Nephron (organoid): ENCODE measurements around the gene PTCD1.
"Not testable (repeated sequence)": the region's sequence is repeated elsewhere in the genome, so short reads cannot be mapped to it uniquely, and the experiment has no call there.

Experiments
- H3K27ac Mint-ChIP-seq, 3 experiments: 2 replicates each; pipeline ENCODE4 v1.8.0; 2020; ENCODE audit warnings: mixed read lengths in 3 of 3, mild to moderate bottlenecking in 2 of 3, moderate library complexity in 1 of 3
- H3K27me3 Mint-ChIP-seq: 2 replicates; pipeline ENCODE4 v1.8.0; 2021; ENCODE audit warnings: low read depth, mild to moderate bottlenecking, moderate library complexity, mixed read lengths
- H3K36me3 Mint-ChIP-seq: 2 replicates; pipeline ENCODE4 v1.8.0; 2020; ENCODE audit warnings: low read depth, mixed read lengths
- H3K4me1 Mint-ChIP-seq: 2 replicates; pipeline ENCODE4 v1.8.0; 2020; ENCODE audit warnings: mixed read lengths
- H3K4me3 Mint-ChIP-seq, 3 experiments: 2 replicates each; pipeline ENCODE4 v1.8.0; 2020; ENCODE audit warnings: mild to moderate bottlenecking in 3 of 3, mixed read lengths in 3 of 3, moderate library complexity in 2 of 3
- H3K9me3 Mint-ChIP-seq: 2 replicates; pipeline ENCODE4 v1.8.0; 2020; ENCODE audit warnings: mixed read lengths
- TF ChIP-seq, protein P1 (sequence below), 3 experiments: fragments of 200-600 bp; sonication (generic); IDR thresholded peaks; one replicate each; pipeline ENCODE4 v1.5.0; 2021; ENCODE audit warnings: antibody characterized with exemption in 3 of 3; ENCODE audit not compliant: unreplicated experiment in 3 of 3

PTCD1 gene

DNA sequence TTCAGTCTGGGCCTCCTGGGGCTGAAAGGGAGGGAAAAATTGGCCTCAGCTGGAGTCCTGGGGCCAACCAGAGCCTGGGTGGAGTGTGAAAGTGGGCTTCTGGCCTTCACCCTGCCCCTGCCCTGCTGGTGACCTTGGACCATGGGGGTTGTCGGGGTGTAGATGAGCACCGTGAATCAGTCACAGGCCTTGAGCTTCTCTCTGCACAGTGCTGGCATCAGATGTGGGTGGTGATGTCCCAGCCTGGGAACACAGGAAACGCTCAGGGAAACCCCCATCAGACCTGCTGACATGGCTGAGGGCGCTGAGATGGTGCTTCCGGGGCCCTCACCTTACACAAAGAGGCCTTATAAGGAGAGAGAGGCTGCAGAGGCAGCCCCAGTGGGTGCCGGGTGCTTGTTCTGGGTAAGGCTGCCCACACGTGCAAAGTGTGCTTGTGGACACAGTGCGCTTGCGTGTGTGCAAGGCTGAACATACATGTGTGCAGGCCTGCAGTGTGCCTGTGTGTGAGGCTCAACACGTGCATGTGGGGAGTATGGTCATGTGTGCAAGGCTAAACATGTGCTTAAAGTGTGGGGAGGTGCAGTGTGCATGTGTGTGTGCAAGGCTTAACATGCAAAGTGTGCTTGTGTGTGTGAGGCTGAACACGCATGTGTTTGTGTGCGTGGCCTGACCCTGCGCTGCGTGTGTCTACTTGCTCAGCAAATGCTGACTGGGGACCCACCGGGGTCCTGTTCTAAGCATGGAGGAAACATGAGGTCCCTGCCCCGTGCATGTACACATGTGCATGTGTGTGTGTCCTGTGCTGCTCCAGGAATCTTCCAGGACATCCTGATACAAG is 57.6 kb downstream of the PTCD1 start:
- no peaks in the 10 kb centered on the region for H3K9me3 Mint-ChIP-seq
- no peak overlapping the region for H3K4me3 Mint-ChIP-seq
- peaks cover 4% of the 10 kb centered on the region for H3K36me3 Mint-ChIP-seq
- peak overlapping the region in 2 of 3 experiments; percentile 28 to 42 for H3K27ac Mint-ChIP-seq
- peaks cover 13% of the 10 kb centered on the region for H3K4me1 Mint-ChIP-seq
- peaks cover 3% of the 10 kb centered on the region for H3K27me3 Mint-ChIP-seq
- TF ChIP-seq, protein P1, sequence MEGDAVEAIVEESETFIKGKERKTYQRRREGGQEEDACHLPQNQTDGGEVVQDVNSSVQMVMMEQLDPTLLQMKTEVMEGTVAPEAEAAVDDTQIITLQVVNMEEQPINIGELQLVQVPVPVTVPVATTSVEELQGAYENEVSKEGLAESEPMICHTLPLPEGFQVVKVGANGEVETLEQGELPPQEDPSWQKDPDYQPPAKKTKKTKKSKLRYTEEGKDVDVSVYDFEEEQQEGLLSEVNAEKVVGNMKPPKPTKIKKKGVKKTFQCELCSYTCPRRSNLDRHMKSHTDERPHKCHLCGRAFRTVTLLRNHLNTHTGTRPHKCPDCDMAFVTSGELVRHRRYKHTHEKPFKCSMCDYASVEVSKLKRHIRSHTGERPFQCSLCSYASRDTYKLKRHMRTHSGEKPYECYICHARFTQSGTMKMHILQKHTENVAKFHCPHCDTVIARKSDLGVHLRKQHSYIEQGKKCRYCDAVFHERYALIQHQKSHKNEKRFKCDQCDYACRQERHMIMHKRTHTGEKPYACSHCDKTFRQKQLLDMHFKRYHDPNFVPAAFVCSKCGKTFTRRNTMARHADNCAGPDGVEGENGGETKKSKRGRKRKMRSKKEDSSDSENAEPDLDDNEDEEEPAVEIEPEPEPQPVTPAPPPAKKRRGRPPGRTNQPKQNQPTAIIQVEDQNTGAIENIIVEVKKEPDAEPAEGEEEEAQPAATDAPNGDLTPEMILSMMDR (IDR thresholded peaks at IDR 0.05; ENCODE audit: unreplicated experiment in 3 of 3) = no peak

- Mint-ChIP-seq H3K36me3 (peaks cover 4% of the 10 kb centered on the region), H3K9me3 (no peaks in the 10 kb centered on the region), H3K4me3 (peak overlapping the region; percentile 24 to 57 (median 49)), H3K4me1 (peaks cover 13% of the 10 kb centered on the region), H3K27ac (peak overlapping the region; percentile 34 to 85 (median 84)), H3K27me3 (peaks cover 3% of the 10 kb centered on the region)
- TF ChIP-seq, protein P1 (IDR thresholded peaks at IDR 0.05; ENCODE audit: unreplicated experiment in 3 of 3) = no peak
These were observed 58.4 kb downstream of the PTCD1 start for GRCh38 chr7:99380032-99380822.

DNA sequence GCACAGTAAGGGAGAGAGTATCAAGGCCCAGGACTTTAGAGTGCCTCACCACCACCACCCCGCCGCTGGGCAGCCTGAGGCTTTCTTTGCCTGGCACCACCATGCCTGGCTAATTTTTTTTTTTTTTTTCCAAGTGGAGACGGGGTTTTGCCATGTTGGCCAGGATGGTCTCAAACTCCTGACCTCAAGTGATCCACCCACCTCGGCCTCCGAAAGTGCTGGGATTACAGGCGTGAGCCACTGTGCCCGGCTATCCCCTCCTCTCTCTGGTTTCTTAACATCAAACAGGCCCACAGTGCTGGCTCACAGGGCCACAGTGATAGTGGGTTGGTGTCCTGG is 58.9 kb downstream of the PTCD1 start:
- H3K4me1 Mint-ChIP-seq = peaks cover 13% of the 10 kb centered on the region
- not testable (repeated sequence) for H3K27me3 Mint-ChIP-seq, H3K9me3 Mint-ChIP-seq

DNA sequence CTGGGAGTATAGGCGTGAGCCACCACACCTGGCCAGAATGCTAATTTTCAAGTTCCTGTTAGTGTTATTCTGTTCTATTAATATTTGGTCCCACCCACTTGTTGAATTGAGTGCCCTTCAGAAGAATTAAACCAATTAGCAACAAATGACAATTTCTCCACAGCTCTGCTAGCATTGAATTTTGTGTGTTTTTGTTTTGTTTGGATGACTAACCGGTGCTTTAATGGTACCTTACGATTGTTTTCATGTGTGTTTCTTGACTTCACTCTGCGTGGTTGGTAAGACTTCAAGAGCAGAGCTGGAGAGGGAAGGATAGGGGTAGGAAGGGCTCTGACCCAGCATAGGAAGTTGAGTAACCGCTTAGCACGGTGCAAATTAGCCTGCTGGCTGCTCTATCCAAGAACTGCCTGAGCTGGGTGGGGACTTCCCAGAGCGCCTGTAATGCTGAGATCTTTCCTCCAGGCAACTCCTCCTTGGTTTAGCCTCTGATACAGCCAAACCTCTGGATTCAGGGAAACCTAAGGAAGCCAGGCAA is 59.5 kb downstream of the PTCD1 start:
- Mint-ChIP-seq H3K27me3 (peaks cover 3% of the 10 kb centered on the region), H3K4me3 (peak overlapping the region in 1 of 3 experiments; percentile 60)

More for the DNA sequence above, 58.9 kb downstream of the PTCD1 start:
- H3K27ac Mint-ChIP-seq = peak overlapping the region; percentile 34 to 85 (median 84)
- peak overlapping the region in 2 of 3 experiments; percentile 57 to 60 for H3K4me3 Mint-ChIP-seq
- not testable (repeated sequence) for H3K36me3 Mint-ChIP-seq

DNA sequence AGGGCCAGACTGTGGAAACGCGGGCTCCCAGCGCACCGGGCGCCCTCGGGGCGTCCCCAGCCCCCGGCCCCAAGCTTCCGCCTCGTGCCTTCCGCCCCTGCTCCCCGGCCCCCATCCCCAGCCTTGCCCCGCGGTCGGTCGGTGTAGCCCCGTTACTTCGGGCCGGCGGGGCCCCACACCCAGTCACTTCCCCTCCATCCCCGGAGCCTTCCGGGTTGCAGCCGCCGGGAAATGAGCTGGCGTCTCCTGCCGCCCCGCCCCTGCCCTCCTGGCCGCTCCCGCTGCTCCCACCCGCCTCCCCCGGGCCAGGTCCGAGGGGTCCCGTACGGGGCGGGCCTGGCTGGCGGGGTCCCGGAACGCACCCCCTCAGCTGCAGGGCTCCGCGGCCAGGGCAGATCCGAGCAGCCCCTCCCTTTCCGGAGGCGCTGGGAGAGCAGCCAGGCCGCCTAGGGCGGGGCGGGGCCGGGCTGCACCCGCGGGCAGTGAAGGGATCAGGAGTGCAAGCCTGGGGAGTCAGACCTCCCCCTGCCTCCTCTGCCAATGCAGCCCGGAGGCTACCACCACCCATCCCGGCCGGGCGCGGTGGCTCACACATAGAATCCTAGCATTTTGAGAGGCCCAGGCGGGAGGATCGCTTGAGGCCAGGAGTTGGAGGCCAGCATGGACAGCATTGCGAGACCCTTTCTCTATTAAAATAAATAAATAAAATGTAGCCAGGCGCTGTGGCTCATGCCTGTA is 63.4 kb downstream of the PTCD1 start:
- TF ChIP-seq, protein P1 (IDR thresholded peaks at IDR 0.05; ENCODE audit: unreplicated experiment in 3 of 3) = no peak
- Mint-ChIP-seq H3K36me3 (peaks cover 4% of the 10 kb centered on the region), H3K4me1 (peaks cover 22% of the 10 kb centered on the region), H3K9me3 (no peaks in the 10 kb centered on the region), H3K27ac (no peak overlapping the region), H3K4me3 (peak overlapping the region; percentile 54 to 74 (median 61)), H3K27me3 (peaks cover 5% of the 10 kb centered on the region)

More for the DNA sequence above, 59.5 kb downstream of the PTCD1 start:
- H3K27ac Mint-ChIP-seq = peak overlapping the region; percentile 4 to 85 (median 59)
- TF ChIP-seq, protein P1 (IDR thresholded peaks at IDR 0.05; ENCODE audit: unreplicated experiment in 3 of 3) = no peak
- H3K9me3 Mint-ChIP-seq = no peaks in the 10 kb centered on the region
- H3K4me1 Mint-ChIP-seq = peaks cover 13% of the 10 kb centered on the region
- peaks cover 4% of the 10 kb centered on the region for H3K36me3 Mint-ChIP-seq
